GM13976 (cell line): ENCODE measurements around the gene TSPAN15.

Experiments used
- DNase-seq: peaks from one replicate; pipeline ENCODE4 v3.0.0; 2012; ENCODE audit warnings: low spot score
- in situ Hi-C: fragments of 300-500 bp; cut with MboI; formaldehyde crosslinking; loops from one replicate; pipeline ENCODE4 v1.12.0; 2022; ENCODE audit warnings: low sequenced_read_pairs, mixed read lengths, inconsistent platforms; ENCODE audit not compliant: unreplicated experiment
- TF ChIP-seq, protein P1 (sequence below): IDR thresholded peaks from 2 replicates; pipeline ENCODE4 v1.5.1; 2012; ENCODE audit warnings: borderline replicate concordance, mild to moderate bottlenecking; ENCODE audit not compliant: insufficient read depth; ENCODE audit errors: extremely low read depth, missing control alignments, control extremely low read depth

Gene TSPAN15

DNA sequence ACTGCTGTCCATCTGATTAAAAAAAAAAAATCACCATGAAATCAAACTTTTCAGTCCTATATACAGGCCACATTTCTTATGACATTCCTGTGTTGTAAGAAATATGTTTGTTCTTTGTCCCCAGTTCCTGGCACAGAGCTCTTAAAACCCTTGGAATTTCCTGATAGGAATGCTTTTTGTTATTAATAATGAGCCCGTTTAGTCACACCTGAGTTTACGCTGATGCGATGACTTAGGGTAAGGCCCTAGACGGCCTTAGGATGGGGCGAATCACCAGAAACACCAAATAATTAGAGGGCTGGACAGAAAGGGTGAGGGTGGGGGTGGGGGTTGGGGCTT is 17.5 kb downstream of the TSPAN15 start:
- TF ChIP-seq, protein P1, sequence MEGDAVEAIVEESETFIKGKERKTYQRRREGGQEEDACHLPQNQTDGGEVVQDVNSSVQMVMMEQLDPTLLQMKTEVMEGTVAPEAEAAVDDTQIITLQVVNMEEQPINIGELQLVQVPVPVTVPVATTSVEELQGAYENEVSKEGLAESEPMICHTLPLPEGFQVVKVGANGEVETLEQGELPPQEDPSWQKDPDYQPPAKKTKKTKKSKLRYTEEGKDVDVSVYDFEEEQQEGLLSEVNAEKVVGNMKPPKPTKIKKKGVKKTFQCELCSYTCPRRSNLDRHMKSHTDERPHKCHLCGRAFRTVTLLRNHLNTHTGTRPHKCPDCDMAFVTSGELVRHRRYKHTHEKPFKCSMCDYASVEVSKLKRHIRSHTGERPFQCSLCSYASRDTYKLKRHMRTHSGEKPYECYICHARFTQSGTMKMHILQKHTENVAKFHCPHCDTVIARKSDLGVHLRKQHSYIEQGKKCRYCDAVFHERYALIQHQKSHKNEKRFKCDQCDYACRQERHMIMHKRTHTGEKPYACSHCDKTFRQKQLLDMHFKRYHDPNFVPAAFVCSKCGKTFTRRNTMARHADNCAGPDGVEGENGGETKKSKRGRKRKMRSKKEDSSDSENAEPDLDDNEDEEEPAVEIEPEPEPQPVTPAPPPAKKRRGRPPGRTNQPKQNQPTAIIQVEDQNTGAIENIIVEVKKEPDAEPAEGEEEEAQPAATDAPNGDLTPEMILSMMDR = no peak
- in situ Hi-C loops = no loop called here
- no peak for DNase-seq

- no peak for DNase-seq
- TF ChIP-seq, protein P1 = no peak
- in situ Hi-C loops = no loop called here
These were observed 18.7 kb downstream of the TSPAN15 start for GRCh38 chr10:69469976-69470375.

- in situ Hi-C loops = no loop called here
- TF ChIP-seq, protein P1 = no peak
- no peak for DNase-seq
These were observed 19.5 kb downstream of the TSPAN15 start for GRCh38 chr10:69470463-69471384.

DNA sequence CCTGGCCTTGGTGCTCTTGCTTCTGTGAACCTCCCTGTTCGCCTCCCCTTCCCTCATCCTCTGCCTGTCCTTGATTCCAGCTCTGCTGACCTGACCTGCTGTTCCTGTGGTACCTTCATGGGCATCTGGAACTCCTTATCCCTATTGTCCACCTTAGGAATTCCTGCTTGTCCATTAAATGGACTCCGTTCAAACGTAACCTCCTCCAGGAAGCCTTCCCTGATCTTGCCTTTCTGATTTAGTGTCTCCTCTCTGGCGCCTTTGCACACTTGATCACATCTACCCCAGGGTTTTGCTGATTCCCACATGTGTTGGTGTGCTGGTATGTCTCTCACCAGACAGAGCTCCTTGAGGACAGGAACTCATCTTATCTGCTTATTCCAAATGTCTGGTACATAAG is 20.9 kb downstream of the TSPAN15 start:
- no peak for DNase-seq
- in situ Hi-C loops = no loop called here
- TF ChIP-seq, protein P1 = no peak

DNA sequence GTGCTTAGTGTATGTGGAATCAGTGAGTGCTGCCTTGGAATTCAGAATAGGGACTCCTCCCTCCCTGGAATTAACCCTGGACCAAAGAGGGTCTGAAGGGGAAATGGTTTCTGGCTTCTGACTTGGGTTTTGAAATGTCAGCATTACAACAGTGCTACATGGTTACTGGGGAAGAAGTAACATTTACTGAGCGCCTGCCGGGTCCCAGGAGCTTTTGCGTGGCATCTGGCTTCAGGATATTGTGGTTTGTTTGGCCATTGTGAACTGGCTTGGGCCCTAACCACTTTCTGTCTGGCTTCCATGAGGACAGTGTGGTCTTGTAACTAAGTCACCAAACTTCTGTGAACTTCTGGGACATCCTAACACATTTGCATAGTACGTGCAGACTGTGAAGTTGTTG is 21.3 kb downstream of the TSPAN15 start:
- in situ Hi-C loops = no loop called here
- DNase-seq = no peak
- TF ChIP-seq, protein P1 = no peak

- in situ Hi-C loops = no loop called here
- DNase-seq = no peak
These were observed 22.2 kb downstream of the TSPAN15 start for GRCh38 chr10:69473304-69473990.

More at GRCh38 chr10:69473304-69473990, 22.2 kb downstream of the TSPAN15 start:
- TF ChIP-seq, protein P1 = no peak
